Endothelial cell of umbilical vein (primary cell): ENCODE results near the gene KCNMB2. TPM values are rescaled to one million over a fixed set of nuclear protein-coding genes. Genes with fewer than 3 reads are reported as not detected.

ENCODE experiments used
- BruUV-seq: library from RNA; stranded (reverse); fragments of 400-500 nt; replicated peaks from 2 replicates; lab custom pipeline; 2021; lab: Mats Ljungman, UMichigan
- CTCF ChIA-PET: fragments of 300-600, 350-600 bp; sonication (Branson Sonifier 250); formaldehyde crosslinking; loops from one replicate; lab custom pipeline; 2021; ENCODE audit warnings: antibody characterized with exemption, inconsistent platforms; lab: Charles Lee
- POLR2A ChIA-PET: fragments of 300-600, 350-600 bp; sonication (Branson Sonifier 250); formaldehyde crosslinking; loops from one replicate; lab custom pipeline; 2021; ENCODE audit warnings: antibody characterized with exemption, inconsistent platforms; lab: Charles Lee
- DNase-seq: peaks from one replicate; pipeline ENCODE4 v3.0.0-alpha.2; 2011; ENCODE audit warnings: low read depth, low spot score
- FAIRE-seq: peaks from 2 replicates; lab custom pipeline; 2011; peaks lifted over from hg19 to GRCh38; lab: Jason Lieb, UNC
- H2AFZ ChIP-seq: 2 replicates; pipeline ENCODE4 v1.6.0; 2012; ENCODE audit warnings: low read depth, low read length, control low read depth, inconsistent platforms
- H3K27ac ChIP-seq: 2 replicates; pipeline ENCODE4 v1.5.1; 2011; ENCODE audit warnings: low read depth, mild to moderate bottlenecking, control low read depth, low read length, moderate library complexity; ENCODE audit not compliant: insufficient read depth
- H3K27me3 ChIP-seq, 2 experiments: 2 replicates each; pipeline versions ENCODE4 v1.6.0 to v1.6.1; 2011; ENCODE audit warnings: low read length in 2 of 2, mixed read lengths in 1 of 2; ENCODE audit not compliant: control insufficient read depth in 2 of 2, insufficient read depth in 2 of 2
- H3K36me3 ChIP-seq, 2 experiments: 2 replicates in 1 of 2; 3 replicates in 1 of 2; pipeline ENCODE4 v1.5.1; 2011; ENCODE audit warnings: low read length in 2 of 2, mild to moderate bottlenecking in 1 of 2, moderate library complexity in 1 of 2; ENCODE audit not compliant: control insufficient read depth in 2 of 2, insufficient read depth in 2 of 2; ENCODE audit errors: extremely low read depth in 1 of 2
- H3K4me1 ChIP-seq: 3 replicates; pipeline ENCODE4 v1.5.1; 2011; ENCODE audit warnings: mild to moderate bottlenecking, low read length; ENCODE audit not compliant: control insufficient read depth, insufficient read depth; ENCODE audit errors: extremely low read depth
- H3K4me2 ChIP-seq: 2 replicates; pipeline ENCODE4 v1.6.1; 2011; ENCODE audit warnings: low read length, control low read depth, mixed read lengths; ENCODE audit not compliant: insufficient read depth
- H3K4me3 ChIP-seq, 3 experiments: fragments of 200-600 bp in 1 of 3; sonication (generic), shearing (Covaris generic) in 1 of 3; replicated peaks in 1 of 3; 2 replicates each; pipeline ENCODE4 v1.5.1; 2011 to 2016; ENCODE audit warnings: control low read depth in 3 of 3, low read length in 3 of 3, mild to moderate bottlenecking in 2 of 3, inconsistent platforms in 1 of 3, low read depth in 1 of 3, moderate library complexity in 1 of 3; ENCODE audit not compliant: insufficient read depth in 1 of 3
- H3K79me2 ChIP-seq: 2 replicates; pipeline ENCODE4 v1.6.0; 2012; ENCODE audit warnings: low read length, inconsistent platforms; ENCODE audit not compliant: control insufficient read depth, insufficient read depth
- H3K9ac ChIP-seq: replicated peaks from 2 replicates; pipeline ENCODE3; 2011; ENCODE audit warnings: low read length, control low read depth; ENCODE audit not compliant: insufficient read depth; ENCODE audit errors: extremely low read depth
- H3K9me1 ChIP-seq: replicated peaks from 3 replicates; pipeline ENCODE4 v1.6.0; 2011; ENCODE audit warnings: mild to moderate bottlenecking, low read length; ENCODE audit not compliant: control insufficient read depth, insufficient read depth; ENCODE audit errors: extremely low read depth
- H3K9me3 ChIP-seq: replicated peaks from 2 replicates; pipeline ENCODE4 v1.5.1; 2012; ENCODE audit warnings: low read length, inconsistent platforms; ENCODE audit not compliant: control insufficient read depth, insufficient read depth
- H4K20me1 ChIP-seq: replicated peaks from 2 replicates; pipeline ENCODE3; 2011; ENCODE audit warnings: mild to moderate bottlenecking, low read length; ENCODE audit not compliant: control insufficient read depth, insufficient read depth; ENCODE audit errors: extremely low read depth
- EZH2 ChIP-seq: IDR thresholded peaks from 2 replicates; pipeline ENCODE4 v1.6.1; 2012; ENCODE audit warnings: borderline replicate concordance, low read depth, mild to moderate bottlenecking, moderate library complexity, low read length, inconsistent platforms; ENCODE audit not compliant: severe bottlenecking
- FOS ChIP-seq: IDR thresholded peaks from 2 replicates; pipeline ENCODE4 v1.6.1; 2011; ENCODE audit warnings: mild to moderate bottlenecking, low read length, moderate library complexity, borderline replicate concordance; ENCODE audit not compliant: insufficient read depth
- GATA2 ChIP-seq: IDR thresholded peaks from 2 replicates; pipeline ENCODE4 v1.7.0; 2011; ENCODE audit warnings: low read depth, mild to moderate bottlenecking, moderate library complexity, mixed read lengths, low read length; ENCODE audit not compliant: insufficient read length, insufficient read depth
- JUN ChIP-seq: IDR thresholded peaks from 2 replicates; pipeline ENCODE4 v1.6.1; 2011; ENCODE audit warnings: borderline replicate concordance, low read depth; ENCODE audit not compliant: insufficient read length, insufficient read depth
- MYC ChIP-seq: IDR thresholded peaks from one replicate; pipeline ENCODE4 v1.6.1; 2011; ENCODE audit warnings: mild to moderate bottlenecking, low read depth, low read length
- POLR2A ChIP-seq: IDR thresholded peaks from 2 replicates; pipeline ENCODE4 v1.6.1; 2012; ENCODE audit warnings: low read depth, mild to moderate bottlenecking, control low read depth, low read length
- POLR2AphosphoS5 ChIP-seq: IDR thresholded peaks from 2 replicates; pipeline ENCODE4 v1.6.1; 2012; ENCODE audit warnings: low read depth, mild to moderate bottlenecking, control low read depth, low read length, moderate library complexity; ENCODE audit not compliant: insufficient read depth
- dilution Hi-C: fragments of 300-500 bp; cut with MboI; formaldehyde crosslinking; loops from one replicate; pipeline ENCODE4 v1.15.0; 2019; ENCODE audit warnings: low sequenced_read_pairs; ENCODE audit not compliant: extremely low pct_ligation_motif_present
- intact Hi-C: fragments of 100-400 bp; cut with micrococcal nuclease; formaldehyde crosslinking; loops from one replicate; pipeline ENCODE4 v1.10.0; 2022
- polyA plus RNA-seq, 4 experiments: library from polyadenylated mRNA; depleted of rRNA in 3 of 4; stranded (reverse) in 3 of 4; unstranded in 1 of 4; fragments of >200 nt; gene quantifications; 2 replicates each; pipeline versions ENCODE4 v1.2.1 to v1.2.3, GENCODE V29; 2011 to 2012; ENCODE audit warnings: missing spikeins in 1 of 4
- total RNA-seq: library from RNA; stranded (reverse); gene quantifications from 2 replicates; pipeline ENCODE4 v1.2.3, GENCODE V29; 2021
- TF ChIP-seq, protein P1 (sequence below), 2 donors: IDR thresholded peaks; 1 replicate in 1 of 2; 2 replicates in 1 of 2; pipeline ENCODE4 v1.5.1; 2011; ENCODE audit warnings: low read length in 2 of 2, mild to moderate bottlenecking in 2 of 2, moderate library complexity in 2 of 2, control low read depth in 1 of 2, inconsistent platforms in 1 of 2, low read depth in 1 of 2; ENCODE audit not compliant: insufficient read depth in 1 of 2; ENCODE audit errors: extremely low read depth in 1 of 2
- TF ChIP-seq, protein P2 (sequence below): IDR thresholded peaks from 2 replicates; pipeline ENCODE4 v1.6.1; 2011; ENCODE audit not compliant: insufficient read depth, insufficient read length

The KCNMB2 gene
- total and polyA plus RNA-seq, 2 donors (not counting 3 experiments of a cell fraction or from before 2014, with no cell fraction given): not detected

DNA sequence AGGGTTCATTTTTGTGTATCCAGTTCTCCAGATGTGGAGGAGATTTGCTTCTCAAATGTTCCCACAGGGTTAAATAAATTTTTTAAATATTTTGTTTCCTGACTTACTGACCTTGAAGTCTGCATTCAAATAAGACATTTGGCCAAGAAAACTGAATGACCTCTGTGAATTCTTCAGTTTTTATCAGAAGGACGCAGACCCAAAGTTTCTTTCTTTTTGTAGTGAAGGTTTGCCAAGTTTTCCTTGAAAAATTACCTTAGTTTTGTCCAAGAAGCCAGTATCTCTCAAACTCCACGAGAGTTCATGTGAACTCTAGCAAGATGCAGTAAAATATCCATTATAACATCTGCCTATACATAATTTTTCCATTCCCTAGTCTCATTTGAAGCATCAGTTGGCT lies 332.4 kb downstream of the KCNMB2 start:
- intact Hi-C loops: no loop called here
- no peak overlapping the region for H3K4me3 ChIP-seq
- no peaks in the 10 kb centered on the region for H3K79me2 ChIP-seq
- DNase-seq (no peak), FAIRE-seq (no peak)
- H3K4me1 ChIP-seq: no peaks in the 10 kb centered on the region
- H3K9me1 ChIP-seq: no peaks in the 10 kb centered on the region
- CTCF ChIA-PET: no interaction called here
- H3K36me3 ChIP-seq: no peaks in the 10 kb centered on the region
- H3K27me3 ChIP-seq: no peaks in the 10 kb centered on the region
- H3K4me2 ChIP-seq: no peak overlapping the region
- no peak overlapping the region for H3K9ac ChIP-seq
- TF ChIP-seq, protein P1, sequence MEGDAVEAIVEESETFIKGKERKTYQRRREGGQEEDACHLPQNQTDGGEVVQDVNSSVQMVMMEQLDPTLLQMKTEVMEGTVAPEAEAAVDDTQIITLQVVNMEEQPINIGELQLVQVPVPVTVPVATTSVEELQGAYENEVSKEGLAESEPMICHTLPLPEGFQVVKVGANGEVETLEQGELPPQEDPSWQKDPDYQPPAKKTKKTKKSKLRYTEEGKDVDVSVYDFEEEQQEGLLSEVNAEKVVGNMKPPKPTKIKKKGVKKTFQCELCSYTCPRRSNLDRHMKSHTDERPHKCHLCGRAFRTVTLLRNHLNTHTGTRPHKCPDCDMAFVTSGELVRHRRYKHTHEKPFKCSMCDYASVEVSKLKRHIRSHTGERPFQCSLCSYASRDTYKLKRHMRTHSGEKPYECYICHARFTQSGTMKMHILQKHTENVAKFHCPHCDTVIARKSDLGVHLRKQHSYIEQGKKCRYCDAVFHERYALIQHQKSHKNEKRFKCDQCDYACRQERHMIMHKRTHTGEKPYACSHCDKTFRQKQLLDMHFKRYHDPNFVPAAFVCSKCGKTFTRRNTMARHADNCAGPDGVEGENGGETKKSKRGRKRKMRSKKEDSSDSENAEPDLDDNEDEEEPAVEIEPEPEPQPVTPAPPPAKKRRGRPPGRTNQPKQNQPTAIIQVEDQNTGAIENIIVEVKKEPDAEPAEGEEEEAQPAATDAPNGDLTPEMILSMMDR (IDR thresholded peaks at IDR 0.05; ENCODE audit: extremely low read depth in 1 of 2, insufficient read depth in 1 of 2, low read depth in 1 of 2, low read length in 2 of 2): no peak
- TF ChIP-seq EZH2: no peak
- TF ChIP-seq JUN: no peak
- TF ChIP-seq POLR2AphosphoS5: no peak
- no peak for TF ChIP-seq GATA2
- no peak for TF ChIP-seq POLR2A
- no peak for TF ChIP-seq FOS
- no peak for TF ChIP-seq MYC
- TF ChIP-seq, protein P2, sequence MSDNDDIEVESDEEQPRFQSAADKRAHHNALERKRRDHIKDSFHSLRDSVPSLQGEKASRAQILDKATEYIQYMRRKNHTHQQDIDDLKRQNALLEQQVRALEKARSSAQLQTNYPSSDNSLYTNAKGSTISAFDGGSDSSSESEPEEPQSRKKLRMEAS: no peak
- POLR2A ChIA-PET: no interaction called here
- no TSS peak for BruUV-seq
- H3K27ac ChIP-seq: no peak overlapping the region
- no peak overlapping the region for H2AFZ ChIP-seq
- dilution Hi-C loops: no loop called here
- no peaks in the 10 kb centered on the region for H3K9me3 ChIP-seq
- H4K20me1 ChIP-seq: no peaks in the 10 kb centered on the region
